ENCODE measurements around the gene NACC2.

- TF ChIP-seq POLR2AphosphoS2 (IDR thresholded peaks at IDR 0.05; ENCODE audit: low read depth, low read length) (no peak), SP1 (IDR thresholded peaks at IDR 0.05; ENCODE audit: low read depth, low read length) (no peak), IKZF1 (conservative IDR thresholded peaks at IDR 0.05) (no peak), EP300 (IDR thresholded peaks at IDR 0.05; ENCODE audit: borderline replicate concordance in 1 of 2, control insufficient read depth in 1 of 2, low read depth in 2 of 2, low read length in 2 of 2) (no peak), TCF12 (IDR thresholded peaks at IDR 0.05; ENCODE audit: low read depth, low read length) (no peak)
- TF ChIP-seq, protein P1, sequence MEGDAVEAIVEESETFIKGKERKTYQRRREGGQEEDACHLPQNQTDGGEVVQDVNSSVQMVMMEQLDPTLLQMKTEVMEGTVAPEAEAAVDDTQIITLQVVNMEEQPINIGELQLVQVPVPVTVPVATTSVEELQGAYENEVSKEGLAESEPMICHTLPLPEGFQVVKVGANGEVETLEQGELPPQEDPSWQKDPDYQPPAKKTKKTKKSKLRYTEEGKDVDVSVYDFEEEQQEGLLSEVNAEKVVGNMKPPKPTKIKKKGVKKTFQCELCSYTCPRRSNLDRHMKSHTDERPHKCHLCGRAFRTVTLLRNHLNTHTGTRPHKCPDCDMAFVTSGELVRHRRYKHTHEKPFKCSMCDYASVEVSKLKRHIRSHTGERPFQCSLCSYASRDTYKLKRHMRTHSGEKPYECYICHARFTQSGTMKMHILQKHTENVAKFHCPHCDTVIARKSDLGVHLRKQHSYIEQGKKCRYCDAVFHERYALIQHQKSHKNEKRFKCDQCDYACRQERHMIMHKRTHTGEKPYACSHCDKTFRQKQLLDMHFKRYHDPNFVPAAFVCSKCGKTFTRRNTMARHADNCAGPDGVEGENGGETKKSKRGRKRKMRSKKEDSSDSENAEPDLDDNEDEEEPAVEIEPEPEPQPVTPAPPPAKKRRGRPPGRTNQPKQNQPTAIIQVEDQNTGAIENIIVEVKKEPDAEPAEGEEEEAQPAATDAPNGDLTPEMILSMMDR (IDR thresholded peaks at IDR 0.05 in 2 of 3, conservative IDR thresholded peaks at IDR 0.05 in 1 of 3; ENCODE audit: control insufficient read depth in 2 of 3, extremely low read depth in 1 of 3, insufficient read depth in 1 of 3, low read depth in 3 of 3, low read length in 3 of 3) = no peak
Measured at GRCh38 chr9:136079916-136080246, 15.2 kb downstream of the NACC2 start.

Data from GM12878 (cell line).